ENCODE results near the gene PKP2. TPM values are rescaled to one million over a fixed set of nuclear protein-coding genes. Genes with fewer than 3 reads are reported as not detected.
"Not testable (repeated sequence)": the region's sequence is repeated elsewhere in the genome, so short reads cannot be mapped to it uniquely, and the experiment has no call there.

PKP2 gene
- total RNA-seq, 2 experiments from 2014 or later: not detected

GRCh38 chr12:32868885-32869284, 27.7 kb downstream of the PKP2 start:
- Mint-ChIP-seq H3K4me1 (no peaks in the 10 kb centered on the region), H3K9me3 (no peaks in the 10 kb centered on the region), H3K4me3 (no peak overlapping the region), H3K27ac (no peak overlapping the region), H3K36me3 (ENCODE audit: low read depth) (no peaks in the 10 kb centered on the region), H3K27me3 (peaks cover 1% of the 10 kb centered on the region)
- CTCF ChIA-PET: no interaction called here
- POLR2A ChIA-PET: no interaction called here
- DNase-seq: no peak

GRCh38 chr12:32864731-32865130, 31.8 kb downstream of the PKP2 start:
- Mint-ChIP-seq H3K9me3 (no peaks in the 10 kb centered on the region), H3K27ac (no peak overlapping the region), H3K4me3 (no peak overlapping the region), H3K36me3 (ENCODE audit: low read depth) (no peaks in the 10 kb centered on the region), H3K4me1 (no peaks in the 10 kb centered on the region), H3K27me3 (peaks cover 1% of the 10 kb centered on the region)
- DNase-seq: no peak
- CTCF ChIA-PET: no interaction called here
- POLR2A ChIA-PET: no interaction called here

GRCh38 chr12:32863128-32863527, 33.4 kb downstream of the PKP2 start:
- Mint-ChIP-seq H3K4me1 (no peaks in the 10 kb centered on the region), H3K36me3 (ENCODE audit: low read depth) (no peaks in the 10 kb centered on the region), H3K27me3 (peaks cover 1% of the 10 kb centered on the region), H3K27ac (no peak overlapping the region), H3K4me3 (no peak overlapping the region), H3K9me3 (no peaks in the 10 kb centered on the region)
- ChIA-PET POLR2A (no interaction called here), CTCF (no interaction called here)
- no peak for DNase-seq

- DNase-seq; H3K27me3 Mint-ChIP-seq; POLR2A ChIA-PET; H3K36me3 Mint-ChIP-seq (ENCODE audit: low read depth); H3K27ac Mint-ChIP-seq; H3K4me3 Mint-ChIP-seq; CTCF ChIA-PET; H3K4me1 Mint-ChIP-seq; H3K9me3 Mint-ChIP-seq: not testable (repeated sequence)
These were observed 34.9 kb downstream of the PKP2 start for GRCh38 chr12:32861658-32862057.

GRCh38 chr12:32860192-32860591, 36.4 kb downstream of the PKP2 start:
- Mint-ChIP-seq H3K36me3 (ENCODE audit: low read depth) (no peaks in the 10 kb centered on the region), H3K4me3 (no peak overlapping the region), H3K27ac (no peak overlapping the region), H3K9me3 (no peaks in the 10 kb centered on the region), H3K27me3 (peaks cover 1% of the 10 kb centered on the region), H3K4me1 (no peaks in the 10 kb centered on the region)
- ChIA-PET POLR2A (no interaction called here), CTCF (no interaction called here)
- DNase-seq: no peak

- CTCF ChIA-PET: no interaction called here
- peaks cover 1% of the 10 kb centered on the region for H3K27me3 Mint-ChIP-seq
These were observed 37.2 kb downstream of the PKP2 start for GRCh38 chr12:32859389-32859788.

GRCh38 chr12:32854716-32855115, 41.9 kb downstream of the PKP2 start:
- Mint-ChIP-seq H3K27ac (no peak overlapping the region), H3K4me1 (no peaks in the 10 kb centered on the region), H3K36me3 (ENCODE audit: low read depth) (no peaks in the 10 kb centered on the region), H3K4me3 (no peak overlapping the region), H3K27me3 (no peaks in the 10 kb centered on the region), H3K9me3 (no peaks in the 10 kb centered on the region)
- CTCF ChIA-PET: interaction anchor here (0.5 kb wide), 1 partner anchor 423 kb away, joined by 3 read pairs; no protein-coding TSS in a partner anchor
- POLR2A ChIA-PET: no interaction called here
- no peak for DNase-seq

More at GRCh38 chr12:32859389-32859788, 37.2 kb downstream of the PKP2 start:
- POLR2A ChIA-PET: no interaction called here
- H3K9me3 Mint-ChIP-seq: no peaks in the 10 kb centered on the region
- H3K36me3 Mint-ChIP-seq (ENCODE audit: low read depth): no peaks in the 10 kb centered on the region
- no peak overlapping the region for H3K4me3 Mint-ChIP-seq
- no peak for DNase-seq
- H3K4me1 Mint-ChIP-seq: no peaks in the 10 kb centered on the region
- H3K27ac Mint-ChIP-seq: no peak overlapping the region

GRCh38 chr12:32854097-32854496, 42.5 kb downstream of the PKP2 start:
- no peaks in the 10 kb centered on the region for H3K4me1 Mint-ChIP-seq
- H3K27me3 Mint-ChIP-seq: no peaks in the 10 kb centered on the region
- ChIA-PET POLR2A (no interaction called here), CTCF (no interaction called here)
- no peak overlapping the region for H3K4me3 Mint-ChIP-seq
- H3K9me3 Mint-ChIP-seq: no peaks in the 10 kb centered on the region
- no peaks in the 10 kb centered on the region for H3K36me3 Mint-ChIP-seq (ENCODE audit: low read depth)
- no peak for DNase-seq
- H3K27ac Mint-ChIP-seq: no peak overlapping the region

- ChIA-PET POLR2A (no interaction called here), CTCF (no interaction called here)
- no peak overlapping the region for H3K4me3 Mint-ChIP-seq
- no peaks in the 10 kb centered on the region for H3K27me3 Mint-ChIP-seq
- H3K36me3 Mint-ChIP-seq (ENCODE audit: low read depth): no peaks in the 10 kb centered on the region
- H3K9me3 Mint-ChIP-seq: no peaks in the 10 kb centered on the region
- no peak overlapping the region for H3K27ac Mint-ChIP-seq
- H3K4me1 Mint-ChIP-seq: no peaks in the 10 kb centered on the region
- no peak for DNase-seq
These were observed 49.3 kb downstream of the PKP2 start for GRCh38 chr12:32847287-32847686.

GRCh38 chr12:32846053-32846452, 50.5 kb downstream of the PKP2 start:
- ChIA-PET CTCF (no interaction called here), POLR2A (no interaction called here)
- H3K4me1 Mint-ChIP-seq: no peaks in the 10 kb centered on the region
- H3K9me3 Mint-ChIP-seq: no peaks in the 10 kb centered on the region
- no peaks in the 10 kb centered on the region for H3K36me3 Mint-ChIP-seq (ENCODE audit: low read depth)
- no peak overlapping the region for H3K27ac Mint-ChIP-seq
- no peak for DNase-seq
- H3K27me3 Mint-ChIP-seq: no peaks in the 10 kb centered on the region
- H3K4me3 Mint-ChIP-seq: no peak overlapping the region

GRCh38 chr12:32843528-32844095, 53.0 kb downstream of the PKP2 start:
- no peaks in the 10 kb centered on the region for H3K4me1 Mint-ChIP-seq
- H3K36me3 Mint-ChIP-seq (ENCODE audit: low read depth): no peaks in the 10 kb centered on the region
- no peak overlapping the region for H3K27ac Mint-ChIP-seq
- no peak for DNase-seq
- no peaks in the 10 kb centered on the region for H3K9me3 Mint-ChIP-seq
- ChIA-PET CTCF (no interaction called here), POLR2A (no interaction called here)
- no peaks in the 10 kb centered on the region for H3K27me3 Mint-ChIP-seq
- H3K4me3 Mint-ChIP-seq: no peak overlapping the region

- CTCF ChIA-PET: no interaction called here
- Mint-ChIP-seq H3K36me3 (ENCODE audit: low read depth) (no peaks in the 10 kb centered on the region), H3K4me1 (no peaks in the 10 kb centered on the region), H3K9me3 (no peaks in the 10 kb centered on the region), H3K4me3 (no peak overlapping the region), H3K27ac (no peak overlapping the region), H3K27me3 (no peaks in the 10 kb centered on the region)
- no peak for DNase-seq
- POLR2A ChIA-PET: no interaction called here
These were observed 55.5 kb downstream of the PKP2 start for GRCh38 chr12:32841061-32841460.

- DNase-seq: no peak
- ChIA-PET POLR2A (no interaction called here), CTCF (no interaction called here)
- Mint-ChIP-seq H3K36me3 (ENCODE audit: low read depth) (no peaks in the 10 kb centered on the region), H3K4me3 (no peak overlapping the region), H3K4me1 (no peaks in the 10 kb centered on the region), H3K9me3 (no peaks in the 10 kb centered on the region), H3K27me3 (no peaks in the 10 kb centered on the region), H3K27ac (no peak overlapping the region)
These were observed 56.7 kb downstream of the PKP2 start for GRCh38 chr12:32839828-32840227.

GRCh38 chr12:32837974-32838373, 58.6 kb downstream of the PKP2 start:
- Mint-ChIP-seq H3K27ac (no peak overlapping the region), H3K27me3 (no peaks in the 10 kb centered on the region), H3K36me3 (ENCODE audit: low read depth) (no peaks in the 10 kb centered on the region), H3K4me3 (no peak overlapping the region), H3K9me3 (no peaks in the 10 kb centered on the region), H3K4me1 (no peaks in the 10 kb centered on the region)
- DNase-seq: no peak
- ChIA-PET POLR2A (no interaction called here), CTCF (no interaction called here)

Data from activated CD4-positive, alpha-beta T cell treated with anti-CD3 and anti-CD28 coated beads, Interleukin-2, amount 10 ng/mL, durations not matched to agents 7 days and 5 days (primary cell).